ENCODE data around the gene DIDO1. TPM values are rescaled to one million over a fixed set of nuclear protein-coding genes. Genes with fewer than 3 reads are reported as not detected.

DIDO1 gene
- polyA plus RNA-seq, 1 of the 3 experiments (the other 2 are of a cell fraction): 14.7 TPM

GRCh38 chr20:62839816-62840215 is 86.5 kb downstream of the DIDO1 start:
- H3K79me2 ChIP-seq (ENCODE audit: insufficient read depth): no peaks in the 10 kb centered on the region
- H3K27ac ChIP-seq (ENCODE audit: low read depth in 2 of 2, low read length in 1 of 2): no peak overlapping the region
- no peak for DNase-seq
- no peaks in the 10 kb centered on the region for H4K20me1 ChIP-seq (ENCODE audit: insufficient read depth)
- peaks cover 0 to 8% of the 10 kb centered on the region in 2 experiments; a peak in 1 of 4 replicates for H3K4me1 ChIP-seq (ENCODE audit: control insufficient read depth in 1 of 2, insufficient read depth in 2 of 2, low read depth in 1 of 2, low read length in 1 of 2)
- no peaks in the 10 kb centered on the region for H3K27me3 ChIP-seq (ENCODE audit: insufficient read depth)
- WGBS (ENCODE audit: low lambda C conversion rate): 82% methylated on average over 6 of the region's 11 CpGs
- no peak overlapping the region for H2AFZ ChIP-seq (ENCODE audit: low read depth)
- H3F3A ChIP-seq (replicated peaks; ENCODE audit: insufficient read depth): no peaks in the 10 kb centered on the region
- H3K4me2 ChIP-seq: no peak overlapping the region
- H3K9me2 ChIP-seq: no peaks in the 10 kb centered on the region
- TF ChIP-seq SIN3A (IDR thresholded peaks at IDR 0.05; ENCODE audit: borderline replicate concordance, low read depth, low read length): no peak
- no peak for TF ChIP-seq ZBTB33 (IDR thresholded peaks at IDR 0.05; ENCODE audit: borderline replicate concordance, low read depth)
- TF ChIP-seq RXRA (IDR thresholded peaks at IDR 0.05; ENCODE audit: borderline replicate concordance, low read depth): no peak
- no peak for TF ChIP-seq EP300 (IDR thresholded peaks at IDR 0.05; ENCODE audit: borderline replicate concordance in 1 of 2, low read depth in 1 of 2, low read length in 1 of 2)
- TF ChIP-seq ELF1 (IDR thresholded peaks at IDR 0.05): no peak
- TF ChIP-seq TAF1 (IDR thresholded peaks at IDR 0.05; ENCODE audit: borderline replicate concordance, low read depth, low read length): no peak
- no peak for TF ChIP-seq USF1 (IDR thresholded peaks at IDR 0.05; ENCODE audit: borderline replicate concordance, low read depth)
- no peak for TF ChIP-seq GABPA (IDR thresholded peaks at IDR 0.05; ENCODE audit: low read depth)
- no peak for TF ChIP-seq YY1 (IDR thresholded peaks at IDR 0.05; ENCODE audit: low read depth)
- TF ChIP-seq FOSL2 (IDR thresholded peaks at IDR 0.05; ENCODE audit: borderline replicate concordance, low read depth): no peak
- TF ChIP-seq IRF3 (IDR thresholded peaks at IDR 0.05; ENCODE audit: low read depth, low read length): no peak
- no peak for TF ChIP-seq PBX3 (IDR thresholded peaks at IDR 0.05)
- no peak for TF ChIP-seq SMC3 (IDR thresholded peaks at IDR 0.05; ENCODE audit: low read depth, low read length)
- TF ChIP-seq USF2 (IDR thresholded peaks at IDR 0.05; ENCODE audit: borderline replicate concordance, low read depth, low read length): no peak
- TF ChIP-seq EZH2phosphoT487 (IDR thresholded peaks at IDR 0.05; ENCODE audit: borderline replicate concordance, low read depth): no peak
- TF ChIP-seq MXI1 (IDR thresholded peaks at IDR 0.05; ENCODE audit: low read depth, low read length): no peak
- H3K36me3 ChIP-seq (replicated peaks in 1 of 2; ENCODE audit: control insufficient read depth in 1 of 2, insufficient read depth in 2 of 2, low read length in 1 of 2): peaks cover 2 to 12% of the 10 kb centered on the region in 2 experiments
- no peaks in the 10 kb centered on the region for H3K9me3 ChIP-seq
- POLR2A ChIA-PET: no interaction called here
- CTCF ChIA-PET: no interaction called here
- H3K9ac ChIP-seq: no peak overlapping the region
- H3K4me3 ChIP-seq (ENCODE audit: low read depth in 2 of 2, low read length in 1 of 2): no peak overlapping the region
